K562 (cell line): Measurements from ENCODE around the gene CENPH. TPM values are rescaled to one million over a fixed set of nuclear protein-coding genes. Genes with fewer than 3 reads are reported as not detected.
"Not testable (repeated sequence)": the region's sequence is repeated elsewhere in the genome, so short reads cannot be mapped to it uniquely, and the experiment has no call there.

Source experiments
- ATAC-seq: fragments of 200-7000 bp; cut with Tn5 transposase; 3 replicates; pipeline ENCODE4 v1.9.1; 2020; ENCODE audit warnings: moderate library complexity
- BruUV-seq: library from RNA; stranded (reverse); fragments of 400-500 nt; replicated peaks from 2 replicates; lab custom pipeline; 2021; lab: Mats Ljungman, UMichigan
- CTCF ChIA-PET: fragments of 300-600 bp; formaldehyde crosslinking; extraction: SDS; loops from one replicate; lab custom pipeline; 2021; ENCODE audit warnings: low intra/inter-chr PET ratio; lab: Yijun Ruan, JAX
- POLR2A ChIA-PET: fragments of 300-600, 350-650 bp; sonication (Branson Sonifier 250); formaldehyde crosslinking; extraction: SDS; loops from one replicate; lab custom pipeline; 2021; ENCODE audit warnings: antibody characterized with exemption, inconsistent platforms; lab: Yijun Ruan, JAX
- DNase-seq, 4 experiments: peaks; one replicate each; pipeline versions ENCODE4 v3.0.0 to v3.0.0-alpha.2; 2011 to 2018; ENCODE audit warnings: low spot score in 3 of 4, mixed read lengths in 3 of 4; ENCODE audit errors: extremely low read depth in 1 of 4
- FAIRE-seq: peaks from 2 replicates; lab custom pipeline; 2011; peaks lifted over from hg19 to GRCh38; lab: Jason Lieb, UNC
- H2AFZ ChIP-seq: 2 replicates; pipeline ENCODE4 v1.6.0; 2011; ENCODE audit warnings: low read depth, low read length, control low read depth, inconsistent platforms
- H3K27ac ChIP-seq: fragments of 200-600 bp; 3 replicates; pipeline ENCODE4 v1.8.0; 2011; ENCODE audit warnings: low read depth, mild to moderate bottlenecking, control low read depth, inconsistent platforms, low read length, moderate library complexity, mixed read lengths; ENCODE audit errors: extremely low read depth
- H3K27me3 ChIP-seq, 2 experiments: fragments of 300-600 bp in 1 of 2; 2 replicates in 1 of 2; 3 replicates in 1 of 2; pipeline versions ENCODE4 v1.6.0 to v1.8.0; 2011; ENCODE audit warnings: inconsistent platforms in 2 of 2, low read length in 2 of 2, mild to moderate bottlenecking in 1 of 2, mixed read lengths in 1 of 2, moderate library complexity in 1 of 2; ENCODE audit not compliant: control insufficient read depth in 2 of 2, insufficient read depth in 2 of 2
- H3K36me3 ChIP-seq: fragments of 300-600 bp; 3 replicates; pipeline ENCODE4 v1.8.0; 2011; ENCODE audit warnings: mild to moderate bottlenecking, low read length, inconsistent platforms; ENCODE audit not compliant: control insufficient read depth, insufficient read depth
- H3K4me1 ChIP-seq, 2 experiments: fragments of 200-600 bp in 1 of 2; replicated peaks in 1 of 2; 2 replicates in 1 of 2; 3 replicates in 1 of 2; pipeline versions ENCODE4 v1.5.1 to v1.8.0; 2011; ENCODE audit warnings: inconsistent platforms in 2 of 2, low read length in 2 of 2, mild to moderate bottlenecking in 1 of 2, mixed read lengths in 1 of 2, moderate library complexity in 1 of 2; ENCODE audit not compliant: control insufficient read depth in 2 of 2, insufficient read depth in 2 of 2
- H3K4me2 ChIP-seq: 2 replicates; pipeline ENCODE4 v1.6.1; 2011; ENCODE audit warnings: low read length, control low read depth, inconsistent platforms, mixed read lengths; ENCODE audit not compliant: insufficient read depth
- H3K4me3 ChIP-seq: fragments of 200-600 bp; sonication (generic), shearing (Covaris generic); 2 replicates; pipeline ENCODE4 v1.5.1; 2016; ENCODE audit warnings: control low read depth, inconsistent platforms
- H3K79me2 ChIP-seq: fragments of 200-600 bp; 3 replicates; pipeline ENCODE4 v1.8.0; 2011; ENCODE audit warnings: low read length, inconsistent platforms; ENCODE audit not compliant: control insufficient read depth, insufficient read depth
- H3K9ac ChIP-seq, 2 experiments: 2 replicates each; pipeline versions ENCODE4 v1.6.0 to v1.6.1; 2011; ENCODE audit warnings: low read depth in 2 of 2, low read length in 2 of 2, control low read depth in 1 of 2, inconsistent platforms in 1 of 2, mild to moderate bottlenecking in 1 of 2, mixed read lengths in 1 of 2; ENCODE audit not compliant: insufficient read depth in 1 of 2
- H3K9me1 ChIP-seq: one replicate; pipeline ENCODE4 v1.6.0; 2011; ENCODE audit warnings: inconsistent platforms, mild to moderate bottlenecking, low read length, moderate library complexity; ENCODE audit not compliant: control insufficient read depth, insufficient read depth
- H3K9me3 ChIP-seq: replicated peaks from 2 replicates; pipeline ENCODE4 v1.5.1; 2011; ENCODE audit warnings: low read depth, low read length, inconsistent platforms; ENCODE audit not compliant: control insufficient read depth, insufficient read depth
- H4K20me1 ChIP-seq: replicated peaks from 2 replicates; pipeline ENCODE4 v1.6.1; 2011; ENCODE audit warnings: low read length, inconsistent platforms, mixed read lengths; ENCODE audit not compliant: control insufficient read depth, insufficient read depth
- BCL6 ChIP-seq: fragments of 250-450 bp; sonication (Bioruptor Pico); IDR thresholded peaks from 2 replicates; pipeline ENCODE4 v1.4.0; 2020
- C11orf30 ChIP-seq: fragments of 450-650 bp; IDR thresholded peaks from 2 replicates; pipeline ENCODE4 v1.6.1; 2016; ENCODE audit warnings: low read depth, mild to moderate bottlenecking
- KAT7 ChIP-seq: sonication (generic); formaldehyde crosslinking; IDR thresholded peaks from 2 replicates; pipeline ENCODE4 v1.8.0; 2022; ENCODE audit warnings: missing genetic modification reagents, mild to moderate bottlenecking, borderline replicate concordance
- MAFF ChIP-seq: IDR thresholded peaks from 2 replicates; pipeline ENCODE4 v1.6.1; 2012; ENCODE audit warnings: low read length, improper control_type of control experiment
- MAFG ChIP-seq: fragments of 450-650 bp; conservative IDR thresholded peaks from 2 replicates; pipeline ENCODE4 v1.6.1; 2016; ENCODE audit warnings: missing genetic modification characterization, missing compliant biosample characterization
- MCM5 ChIP-seq: fragments of 450-650 bp; IDR thresholded peaks from 2 replicates; pipeline ENCODE4 v1.6.1; 2016; ENCODE audit warnings: low read depth
- MYC ChIP-seq, 2 experiments: fragments of 250-450 bp in 1 of 2; sonication (Bioruptor Pico) in 1 of 2; IDR thresholded peaks; 2 replicates each; pipeline versions ENCODE4 v1.5.1 to v1.6.1; 2012 to 2021; ENCODE audit warnings: low read depth in 2 of 2, borderline replicate concordance in 1 of 2, improper control_type of control experiment in 1 of 2, low read length in 1 of 2, mild to moderate bottlenecking in 1 of 2, moderate library complexity in 1 of 2
- PHF21A ChIP-seq: fragments of 450-650 bp; IDR thresholded peaks from 2 replicates; pipeline ENCODE4 v1.6.1; 2017; ENCODE audit warnings: low read depth, borderline replicate concordance
- SRSF7 ChIP-seq: fragments of 200-400 bp; formaldehyde crosslinking; optimal IDR thresholded peaks from 2 replicates; pipeline ENCODE3; 2017; ENCODE audit warnings: mild to moderate bottlenecking, low read depth, low read length
- ZBTB26 ChIP-seq: fragments of 450-650 bp; formaldehyde crosslinking; IDR thresholded peaks from 2 replicates; pipeline ENCODE4 v1.4.0; 2022; ENCODE audit warnings: missing genetic modification characterization
- ZNF316 ChIP-seq: fragments of 450-650 bp; IDR thresholded peaks from 2 replicates; pipeline ENCODE4 v1.6.1; 2016
- ZNF384 ChIP-seq: IDR thresholded peaks from 2 replicates; pipeline ENCODE4 v1.6.1; 2012; ENCODE audit warnings: low read depth, low read length, improper control_type of control experiment
- whole genome bisulfite sequencing: fragments of 100-300 bp; shearing (Covaris generic); methylation state at CpG from one replicate; pipeline ENCODE4 v1.1.6; 2016; ENCODE audit warnings: low coverage, mixed read lengths; ENCODE audit not compliant: insufficient coverage; ENCODE audit errors: missing lambda C conversion rate; 5-methylcytosine and 5-hydroxymethylcytosine counted together
- in situ Hi-C: fragments of 300-500 bp; cut with MboI; formaldehyde crosslinking; loops from 4 replicates; pipeline ENCODE4 v1.15.0; 2018; ENCODE audit warnings: inconsistent platforms, mixed read lengths
- intact Hi-C: fragments of 100-400 bp; cut with micrococcal nuclease; formaldehyde crosslinking; loops from 2 replicates; pipeline ENCODE4 v1.14.2; 2022
- polyA plus RNA-seq, 8 experiments: library from polyadenylated mRNA; depleted of rRNA in 4 of 8; stranded (reverse) in 5 of 8; unstranded in 3 of 8; fragments of >200 nt; fragmentation: Nextera tagmentation in 2 of 8; fragmentation: Illumina TruSeq in 1 of 8; extraction: Ambion mirVana in 2 of 8; extraction: Trizol in 1 of 8; gene quantifications; 2 replicates each; pipeline versions ENCODE4 v1.2.1 to v1.2.3, GENCODE V29; 2011 to 2014; ENCODE audit warnings: inconsistent platforms in 1 of 8, missing spikeins in 1 of 8
- total RNA-seq, 7 experiments: library from RNA; depleted of rRNA in 6 of 7; stranded (reverse); fragments of >200 nt in 6 of 7; fragmentation: Illumina TruSeq in 2 of 7; extraction: Trizol in 2 of 7; gene quantifications; 2 replicates each; pipeline versions ENCODE4 v1.2.1 to v1.2.3, GENCODE V29; 2011 to 2021; ENCODE audit warnings: low replicate concordance in 1 of 7

Gene CENPH
- total and polyA plus RNA-seq, 9 of the 15 experiments (the other 6 are each of a cell fraction or from before 2014, with no cell fraction given), result 10.5 to 124 (median 74.9) TPM

GRCh38 chr5:69189162-69190086 lies at the start of gene CENPH (continued):
- peak; percentile 90 for TF ChIP-seq MYC (IDR thresholded peaks at IDR 0.05; ENCODE audit: low read depth, low read length)
- TF ChIP-seq MYC (CRISPR knock-in tag; IDR thresholded peaks at IDR 0.05; ENCODE audit: borderline replicate concordance, low read depth), result no peak
- TF ChIP-seq PHF21A, result no peak
- no peak; the same call in 1 of the 2 replicates for TF ChIP-seq KAT7
- no peak for TF ChIP-seq MCM5
- no peak for TF ChIP-seq ZBTB26
- no peak for TF ChIP-seq BCL6
- TF ChIP-seq ZNF384, result no peak
- no peak for TF ChIP-seq SRSF7

DNA sequence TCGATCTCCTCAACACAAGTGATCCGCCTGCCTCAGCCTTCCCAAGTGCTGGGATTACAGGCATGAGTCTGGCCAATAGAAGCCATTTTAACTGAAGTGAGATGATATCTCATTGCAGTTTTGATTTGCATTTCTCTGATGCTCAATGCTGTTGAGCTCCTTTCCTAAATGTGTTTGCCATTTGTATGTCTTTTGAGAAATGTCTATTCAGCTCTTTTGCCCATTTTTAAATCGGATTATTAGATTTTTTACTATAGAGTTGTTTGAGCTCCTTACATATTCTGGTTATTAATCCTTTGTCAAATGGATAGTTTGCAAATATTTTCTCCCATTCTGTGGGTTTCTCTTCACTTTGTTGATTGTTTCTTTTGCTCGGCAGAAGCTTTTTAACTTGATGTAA lies 49.1 kb upstream of the CENPH start:
- H3K4me1 ChIP-seq, result not testable (repeated sequence)

More for the DNA sequence above, 49.1 kb upstream of the CENPH start:
- H3K9me1 ChIP-seq, H3K9ac ChIP-seq, H3K4me2 ChIP-seq, H3K9me3 ChIP-seq, H4K20me1 ChIP-seq, H3K27ac ChIP-seq, H3K4me3 ChIP-seq, ATAC-seq, H3K79me2 ChIP-seq, FAIRE-seq, H3K36me3 ChIP-seq, intact Hi-C loops, BruUV-seq, CTCF ChIA-PET, DNase-seq, H3K27me3 ChIP-seq, in situ Hi-C loops, H2AFZ ChIP-seq: not testable (repeated sequence)
- 47% methylated on average over 4 of the region's 4 CpGs for WGBS
- POLR2A ChIA-PET, result interaction anchor here (0.5 kb wide), 1 partner anchor 116 kb away, joined by 4 read pairs; no protein-coding TSS in a partner anchor
- TF ChIP-seq ZNF316 (peak; percentile 87), MAFF (peak; percentile 49), MAFG (peak; percentile 58; the same call in 1 of the 2 replicates), C11orf30 (peak; percentile 70; the same call in 1 of the 2 replicates)
